HG03103 (cell line): ENCODE results near the gene BANF2.

ENCODE experiments used
- ATAC-seq: cut with Tn5 transposase; IDR thresholded peaks from one replicate; pipeline ENCODE4 v1.9.1; 2021; ENCODE audit warnings: low read depth; ENCODE audit not compliant: unreplicated experiment

The BANF2 gene

DNA sequence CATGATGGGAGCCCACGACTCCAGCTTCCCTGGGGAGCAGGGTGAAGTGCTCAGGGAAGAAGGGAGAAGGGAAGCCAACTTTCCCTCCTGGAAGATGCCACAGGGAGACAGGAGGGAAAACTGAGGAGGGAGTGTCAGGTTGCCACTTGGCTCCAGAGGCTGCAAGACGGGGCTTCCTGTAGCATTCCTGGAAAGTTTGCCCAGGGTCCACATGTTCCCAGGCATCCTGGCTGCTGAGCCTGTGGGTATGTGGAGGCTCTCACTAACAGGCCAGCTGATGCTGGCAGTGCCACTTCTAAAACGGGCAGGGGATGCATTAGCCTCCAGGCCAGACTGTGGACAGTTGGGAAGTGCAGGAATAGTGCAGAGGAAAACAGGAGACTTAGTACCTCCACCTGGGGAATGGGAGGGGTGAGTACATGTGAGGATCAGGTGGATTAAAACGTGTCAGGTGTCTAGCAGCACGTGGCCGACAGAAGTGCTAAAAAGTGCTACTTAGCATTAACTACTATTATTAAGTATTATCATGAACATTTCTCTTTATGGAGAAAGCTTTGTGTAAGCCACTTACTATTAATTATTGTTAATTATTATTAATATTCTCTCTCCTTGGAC lies 33.2 kb downstream of the BANF2 start:
- ATAC-seq: no peak

DNA sequence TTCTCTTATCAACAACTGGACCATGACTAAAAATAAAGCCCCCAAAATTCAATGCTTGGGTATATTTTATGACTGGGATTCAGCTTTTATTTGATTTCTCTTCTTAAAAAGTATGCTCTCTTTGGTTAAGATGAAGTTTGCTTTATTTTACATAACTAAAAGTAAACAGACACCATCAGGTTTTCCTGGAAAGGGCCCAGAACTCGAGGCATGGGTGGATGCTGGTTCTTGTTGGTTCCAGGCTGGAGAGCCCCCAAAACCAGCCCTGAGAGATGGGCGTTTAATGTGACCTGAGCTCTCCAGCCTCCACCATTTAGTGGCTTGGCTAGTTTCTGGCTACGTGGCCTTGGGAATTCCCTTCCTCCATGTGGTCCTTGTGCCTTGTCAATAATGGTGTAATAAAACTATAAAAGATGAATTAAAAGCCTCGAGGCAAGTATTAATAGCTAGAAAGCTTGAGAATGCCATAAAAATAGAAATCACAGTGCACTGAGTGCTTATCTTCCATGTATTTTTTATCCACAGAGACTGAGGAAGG lies 34.1 kb downstream of the BANF2 start:
- no peak for ATAC-seq

DNA sequence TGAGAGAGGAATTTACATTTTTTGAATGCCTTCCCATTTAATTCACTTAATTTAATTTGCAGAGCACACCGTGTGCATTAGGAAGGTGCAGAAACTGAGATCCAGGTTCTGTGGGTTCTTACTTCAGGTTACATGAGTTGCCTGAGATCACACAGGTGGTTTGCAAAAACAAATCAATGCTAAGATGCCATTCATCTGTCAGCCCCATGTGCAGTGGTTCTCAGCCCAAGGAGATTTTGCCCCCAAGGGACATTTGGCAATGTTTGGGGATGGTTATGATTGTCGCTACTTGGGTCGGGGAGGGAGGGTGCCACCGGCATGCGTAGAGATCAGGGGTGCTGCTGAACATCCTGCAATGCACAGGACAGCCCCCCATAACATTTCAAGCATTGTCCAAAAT lies 34.6 kb downstream of the BANF2 start:
- no peak for ATAC-seq

- no peak for ATAC-seq
These were observed 35.5 kb downstream of the BANF2 start for GRCh38 chr20:17735206-17735804.

DNA sequence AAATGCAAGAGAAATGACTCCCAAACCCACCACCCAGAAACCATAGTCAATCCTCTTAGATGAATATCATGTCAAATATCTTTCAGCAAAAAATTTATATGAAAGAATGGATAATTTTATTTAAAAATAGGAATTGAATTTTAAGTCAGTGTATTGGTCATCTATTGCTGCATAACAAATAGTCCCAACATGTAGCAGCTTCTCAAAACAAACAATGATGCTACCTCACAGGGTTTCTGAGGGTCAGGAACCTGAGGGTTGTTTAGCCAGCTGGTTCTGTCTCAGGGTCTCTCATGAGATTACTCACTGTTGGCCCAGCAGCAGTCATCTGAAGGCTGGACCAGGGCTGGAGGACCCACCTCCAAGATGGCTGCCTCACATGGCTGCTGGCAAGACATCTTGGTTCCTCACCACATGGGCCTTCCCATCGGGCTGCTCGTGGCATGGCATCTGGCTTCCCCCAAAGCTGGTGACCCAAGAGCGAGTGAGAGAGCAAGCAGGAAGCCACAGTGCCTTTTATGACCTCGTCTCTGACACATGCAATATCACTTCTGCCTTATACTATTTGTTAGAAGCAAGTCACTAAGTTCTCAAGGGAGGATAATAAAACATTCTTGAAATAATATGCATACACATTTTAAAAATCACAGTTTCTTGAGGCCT lies 36.3 kb downstream of the BANF2 start:
- ATAC-seq: no peak

- no peak for ATAC-seq
These were observed 38.4 kb downstream of the BANF2 start for GRCh38 chr20:17738154-17738553.

DNA sequence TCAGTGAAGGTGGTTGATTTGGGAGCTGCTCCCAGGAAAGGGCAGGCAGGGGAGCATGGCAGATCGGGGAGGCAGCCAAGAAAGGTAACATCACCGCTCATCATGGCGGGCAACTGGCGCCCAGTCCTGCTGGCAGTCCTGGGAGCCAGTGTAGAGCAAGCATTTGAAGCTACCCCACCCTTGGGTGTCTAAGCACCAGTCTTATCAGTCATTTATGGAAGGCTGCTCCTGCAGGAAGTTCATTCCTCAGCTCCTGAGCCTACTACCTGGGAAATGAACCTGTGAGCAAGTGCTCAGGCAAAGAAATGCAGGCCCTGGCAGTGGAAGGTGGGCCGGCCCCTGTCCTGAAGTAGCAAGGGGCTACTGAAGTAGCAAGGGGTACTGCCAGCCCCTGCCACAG lies 41.5 kb downstream of the BANF2 start:
- ATAC-seq: no peak

GRCh38 chr20:17742731-17743130 lies 43.0 kb downstream of the BANF2 start:
- ATAC-seq: no peak

- ATAC-seq: no peak
These were observed 43.9 kb downstream of the BANF2 start for GRCh38 chr20:17743677-17744076.

DNA sequence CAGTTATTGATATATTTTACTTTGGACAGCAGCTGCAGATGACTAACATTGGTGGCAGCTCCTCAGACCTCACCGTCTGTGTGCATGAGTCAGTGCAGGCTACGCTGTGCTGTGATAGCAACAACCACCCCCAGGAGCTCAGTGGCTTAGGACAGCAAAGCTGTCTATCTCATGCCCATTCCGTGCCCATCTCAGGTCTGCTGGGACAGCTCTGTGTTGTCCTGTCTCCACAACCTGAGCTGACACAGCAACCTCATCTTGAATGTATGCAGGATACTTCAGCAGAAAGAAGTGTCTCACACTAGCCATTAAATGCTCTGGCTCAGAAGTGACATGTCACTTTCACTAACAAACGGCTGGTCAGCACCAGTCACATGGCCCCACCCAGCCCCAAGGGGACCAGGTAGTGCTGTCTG lies 47.7 kb downstream of the BANF2 start:
- no peak for ATAC-seq

DNA sequence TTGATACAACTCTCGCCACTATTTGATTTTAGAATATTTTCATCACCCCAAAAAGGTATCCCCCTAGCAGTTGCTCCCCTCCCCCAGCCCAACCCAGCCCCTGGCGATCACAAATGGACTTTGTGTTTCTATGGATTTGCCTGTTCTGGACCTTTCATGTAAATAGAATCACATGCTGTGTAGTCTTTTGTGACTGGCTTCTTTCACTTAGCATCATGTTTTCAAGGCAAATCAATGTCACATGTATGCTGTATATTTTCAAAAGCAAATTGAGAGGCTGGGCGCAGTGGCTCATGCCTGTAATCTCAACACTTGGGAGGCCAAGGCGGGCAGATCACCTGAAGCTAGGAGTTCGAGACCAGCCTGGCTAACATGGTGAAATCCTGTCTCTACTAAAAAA lies 48.5 kb downstream of the BANF2 start:
- ATAC-seq: no peak

- no peak for ATAC-seq
These were observed 49.8 kb downstream of the BANF2 start for GRCh38 chr20:17749626-17749977.

DNA sequence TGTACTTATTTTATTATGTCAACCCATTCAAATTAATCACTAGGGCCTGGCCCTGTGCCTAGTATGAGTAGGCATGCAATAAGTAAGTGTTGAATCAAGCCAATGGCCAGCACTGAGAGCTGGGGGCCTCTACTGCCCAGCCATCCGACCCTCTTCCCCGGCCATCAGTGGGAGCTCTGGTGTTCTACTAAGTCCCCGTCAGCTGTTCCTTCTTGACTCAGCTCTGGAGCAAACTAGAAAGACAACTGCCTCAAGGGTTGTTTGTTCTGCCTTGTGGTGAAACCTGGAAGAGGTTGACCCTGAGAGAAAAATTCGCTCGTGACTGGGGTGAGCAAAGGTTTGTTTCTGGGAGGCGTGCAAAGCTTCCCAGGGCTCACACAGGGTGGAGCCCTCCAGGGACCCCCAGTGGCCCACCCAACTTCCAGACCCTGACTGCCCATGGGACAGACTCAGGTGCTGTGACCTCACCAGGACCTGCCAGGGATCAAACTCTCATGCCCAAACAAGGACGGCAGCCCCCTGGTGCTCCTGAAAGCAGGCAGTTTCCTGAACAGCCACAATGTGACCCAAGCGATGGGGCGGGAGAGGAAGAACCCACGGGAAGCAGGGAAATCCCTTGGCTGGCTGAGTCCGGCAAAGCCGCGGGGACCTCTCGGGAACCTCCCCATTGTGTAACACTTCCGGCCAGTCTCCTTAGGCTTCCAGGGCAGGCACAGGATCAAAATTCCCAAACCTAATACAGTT lies 50.4 kb downstream of the BANF2 start:
- ATAC-seq: no peak

GRCh38 chr20:17750722-17751045 lies 50.9 kb downstream of the BANF2 start:
- no peak for ATAC-seq

DNA sequence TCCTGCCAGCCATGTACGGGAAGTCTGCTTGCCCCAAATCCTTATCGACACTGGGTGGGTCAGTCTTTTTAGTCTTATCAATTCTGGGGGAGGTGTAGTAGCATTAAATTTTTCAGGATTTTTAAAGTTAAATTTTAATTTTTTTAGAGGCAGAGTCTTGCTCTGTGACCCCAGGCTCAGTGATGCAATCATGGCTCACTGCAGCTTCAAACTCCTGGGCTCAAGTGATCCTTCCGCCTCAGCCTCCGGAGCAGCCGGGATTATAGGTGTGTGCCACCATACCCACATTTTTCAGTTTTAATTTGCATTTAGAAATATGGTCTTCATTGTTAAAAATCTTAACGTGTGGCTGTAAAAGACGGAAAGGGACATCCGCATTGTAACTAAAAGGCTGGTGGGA lies 51.9 kb downstream of the BANF2 start:
- ATAC-seq: no peak

- ATAC-seq: no peak
These were observed 52.7 kb downstream of the BANF2 start for GRCh38 chr20:17752459-17752858.

DNA sequence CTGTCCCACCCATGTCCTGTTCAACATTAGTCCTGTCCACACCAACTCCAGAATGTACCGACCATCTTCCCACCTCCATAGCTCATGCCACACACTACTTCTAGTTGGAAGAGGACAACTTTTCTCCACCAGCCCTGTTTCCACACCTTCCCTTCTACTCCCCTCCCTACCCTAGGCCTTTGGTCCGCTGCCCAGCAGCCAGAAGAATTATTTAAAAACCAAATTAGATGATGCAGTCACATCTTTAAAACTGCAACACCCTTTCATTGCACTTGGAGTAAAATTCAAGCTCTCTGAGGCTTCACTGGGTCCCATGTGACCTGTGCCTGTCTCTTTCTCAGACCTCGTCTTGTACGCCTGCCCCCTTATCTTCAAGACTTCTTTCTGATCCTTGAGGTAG lies 53.8 kb downstream of the BANF2 start:
- no peak for ATAC-seq

- ATAC-seq: no peak
These were observed 56.8 kb downstream of the BANF2 start for GRCh38 chr20:17756529-17756928.

- ATAC-seq: no peak
These were observed 57.7 kb downstream of the BANF2 start for GRCh38 chr20:17757496-17757895.

DNA sequence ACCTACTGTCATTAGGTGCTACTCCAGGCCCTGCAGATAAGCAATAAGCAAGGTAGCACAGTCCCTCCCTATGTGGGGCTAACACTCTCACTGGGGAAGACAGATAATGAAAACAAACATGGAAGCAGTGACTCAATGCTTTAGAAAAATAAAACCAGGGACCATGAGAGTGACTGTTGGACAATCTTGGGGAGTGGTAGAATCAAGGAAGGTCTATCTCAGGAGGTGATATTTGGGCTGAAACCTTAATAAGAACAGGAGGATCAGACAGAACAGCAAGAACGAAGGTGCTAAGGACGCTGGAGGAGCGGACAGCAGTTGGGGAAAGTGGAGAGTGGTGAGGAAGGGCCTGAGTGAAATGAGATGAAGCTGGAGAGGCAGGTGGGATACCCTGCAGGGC lies 58.2 kb downstream of the BANF2 start:
- ATAC-seq: no peak

- ATAC-seq: no peak
These were observed 58.7 kb downstream of the BANF2 start for GRCh38 chr20:17758512-17758911.

DNA sequence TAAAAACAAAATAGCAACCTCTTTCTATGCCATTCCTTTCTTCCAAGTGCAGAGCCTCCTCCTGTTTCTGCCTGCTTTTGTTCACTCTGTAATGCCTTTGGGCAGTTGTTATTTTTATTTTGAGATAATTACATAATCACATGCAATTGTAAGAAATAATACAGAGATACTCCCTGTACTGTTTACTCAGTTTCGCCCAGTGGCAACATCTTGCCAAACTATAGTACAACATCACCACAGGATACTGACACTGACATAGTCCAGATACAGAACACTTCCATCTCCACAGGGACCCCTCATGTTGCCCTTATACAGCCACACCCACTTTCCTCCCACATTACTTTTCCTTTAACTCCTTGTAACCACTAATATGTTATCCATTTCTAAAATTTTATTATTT lies 59.7 kb downstream of the BANF2 start:
- ATAC-seq: no peak
